ENCODE results near the gene ATAD2B.

GRCh38 chr2:23809150-23809549, 117.8 kb downstream of the ATAD2B start:
- TF ChIP-seq EZH2 (IDR thresholded peaks at IDR 0.05; ENCODE audit: low read length, unreplicated experiment): no peak
- no peak for TF ChIP-seq EZH2phosphoT487 (IDR thresholded peaks at IDR 0.05; ENCODE audit: borderline replicate concordance, low read length)

Data from PC-3 (cell line).